Caco-2 (cell line): ENCODE measurements around the gene AMBRA1. TPM values are rescaled to one million over a fixed set of nuclear protein-coding genes. Genes with fewer than 3 reads are reported as not detected.

ENCODE experiments used
- BruUV-seq: library from RNA; stranded (reverse); fragments of 400-500 nt; replicated peaks from 2 replicates; lab custom pipeline; 2021; lab: Mats Ljungman, UMichigan
- CTCF ChIA-PET: fragments of 300-600 bp; sonication (Branson Sonifier 250); formaldehyde crosslinking; loops from one replicate; lab custom pipeline; 2022; ENCODE audit warnings: antibody characterized with exemption; lab: Charles Lee
- POLR2A ChIA-PET: fragments of 300-600 bp; sonication (Branson Sonifier 250); formaldehyde crosslinking; loops from one replicate; lab custom pipeline; 2022; ENCODE audit warnings: antibody characterized with exemption; lab: Charles Lee
- DNase-seq, 2 experiments: peaks; one replicate each; pipeline versions ENCODE4 v3.0.0 to v3.0.0-alpha.2; 2020 to 2022
- H3K27me3 ChIP-seq: replicated peaks from 2 replicates; pipeline ENCODE4 v1.6.0; 2011; ENCODE audit warnings: low read length; ENCODE audit not compliant: control insufficient read depth, insufficient read depth
- H3K36me3 ChIP-seq: 2 replicates; pipeline ENCODE4 v1.5.1; 2011; ENCODE audit warnings: low read length; ENCODE audit not compliant: control insufficient read depth, insufficient read depth
- H3K4me1 ChIP-seq: fragments of 250-450 bp; sonication (Bioruptor Pico); 2 replicates; pipeline ENCODE4 v1.5.1; 2020; ENCODE audit warnings: mild to moderate bottlenecking
- H3K4me3 ChIP-seq: 2 replicates; pipeline ENCODE4 v1.5.1; 2011; ENCODE audit warnings: low read depth, mild to moderate bottlenecking, control low read depth, low read length
- H3K9me3 ChIP-seq: fragments of 250-450 bp; sonication (Bioruptor Pico); 2 replicates; pipeline ENCODE4 v1.5.1; 2020; ENCODE audit warnings: mild to moderate bottlenecking, moderate library complexity
- H3K27ac Mint-ChIP-seq: one replicate; pipeline ENCODE4 v1.8.0; 2022; ENCODE audit warnings: mixed read lengths; ENCODE audit not compliant: unreplicated experiment
- H3K27me3 Mint-ChIP-seq: one replicate; pipeline ENCODE4 v1.8.0; 2022; ENCODE audit warnings: mixed read lengths; ENCODE audit not compliant: insufficient read depth, unreplicated experiment
- H3K36me3 Mint-ChIP-seq: one replicate; pipeline ENCODE4 v1.8.0; 2022; ENCODE audit warnings: mild to moderate bottlenecking, mixed read lengths; ENCODE audit not compliant: insufficient read depth, unreplicated experiment
- H3K4me1 Mint-ChIP-seq: one replicate; pipeline ENCODE4 v1.8.0; 2022; ENCODE audit warnings: low read depth, mixed read lengths; ENCODE audit not compliant: unreplicated experiment
- H3K4me3 Mint-ChIP-seq: one replicate; pipeline ENCODE4 v1.8.0; 2022; ENCODE audit warnings: mild to moderate bottlenecking, moderate library complexity, mixed read lengths; ENCODE audit not compliant: unreplicated experiment
- H3K9me3 Mint-ChIP-seq: one replicate; pipeline ENCODE4 v1.8.0; 2022; ENCODE audit warnings: mixed read lengths; ENCODE audit not compliant: unreplicated experiment
- intact Hi-C: fragments of 100-400 bp; cut with micrococcal nuclease; formaldehyde crosslinking; loops from one replicate; pipeline ENCODE4 v1.10.0; 2022; ENCODE audit not compliant: unreplicated experiment
- total RNA-seq: library from RNA; stranded (reverse); gene quantifications from 2 replicates; pipeline ENCODE4 v1.2.3, GENCODE V29; 2022
- TF ChIP-seq, protein P1 (sequence below), 2 experiments: fragments of 200-600 bp in 1 of 2; IDR thresholded peaks; 1 replicate in 1 of 2; 2 replicates in 1 of 2; pipeline versions ENCODE4 v1.5.1 to v1.8.0; 2011 to 2022; ENCODE audit warnings: antibody characterized with exemption in 1 of 2, control low read depth in 1 of 2, inconsistent platforms in 1 of 2, low read depth in 1 of 2, low read length in 1 of 2, mild to moderate bottlenecking in 1 of 2, moderate library complexity in 1 of 2; ENCODE audit not compliant: insufficient read depth in 1 of 2, severe bottlenecking in 1 of 2, unreplicated experiment in 1 of 2

AMBRA1 gene
- total RNA-seq, 1 experiment from 2014 or later, result 48.1 TPM

DNA sequence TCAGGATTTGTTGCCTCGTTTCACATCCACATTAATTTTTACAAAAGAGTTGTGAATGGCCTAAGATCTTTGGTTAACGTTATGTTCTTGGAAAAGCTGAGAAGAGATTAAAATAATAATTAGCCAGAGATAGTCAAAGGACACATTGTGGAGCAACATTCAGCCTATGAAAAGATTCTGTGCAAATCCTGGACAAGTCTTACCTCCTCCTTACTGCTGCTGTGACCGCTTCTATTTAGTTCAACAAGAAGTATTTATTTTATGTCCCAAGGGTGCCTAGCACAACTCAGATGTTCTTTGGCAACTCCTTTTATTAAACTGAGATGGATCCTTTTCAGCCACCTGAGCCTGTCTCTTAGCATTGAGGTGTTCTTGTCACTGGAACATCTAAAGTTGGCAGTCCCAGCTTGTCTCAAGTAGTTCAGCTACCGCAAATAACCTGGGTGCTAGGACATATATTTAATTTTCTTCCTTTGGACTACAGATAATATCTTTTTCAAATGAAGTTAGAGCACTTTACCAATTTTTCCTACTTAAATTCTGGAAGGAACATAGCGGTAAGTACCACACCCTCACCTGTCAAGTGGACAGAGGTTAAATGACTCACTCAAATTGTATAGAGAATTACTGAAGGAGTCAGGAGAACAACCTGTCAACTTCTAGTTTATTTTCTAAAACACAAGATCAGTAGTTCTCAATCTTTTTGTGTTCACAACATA, 121.7 kb downstream of the AMBRA1 start:
- DNase-seq, result no peak
- 0 out of 2 replicates have a peak, but pooled peaks cover 2% of the 10 kb centered on the region for H3K9me3 ChIP-seq
- H3K4me3 ChIP-seq, result no peak overlapping the region
- H3K4me1 ChIP-seq, result peaks cover 23% of the 10 kb centered on the region
- Mint-ChIP-seq H3K4me3 (peak overlapping the region; percentile 5), H3K27me3 (no peaks in the 10 kb centered on the region), H3K27ac (no peak overlapping the region), H3K9me3 (no peaks in the 10 kb centered on the region), H3K36me3 (peaks cover 25% of the 10 kb centered on the region), H3K4me1 (peaks cover 25% of the 10 kb centered on the region)
- no peaks in the 10 kb centered on the region for H3K27me3 ChIP-seq
- ChIA-PET POLR2A (no interaction called here), CTCF (interaction anchor here (0.6 to 1.3 kb wide), 2 partner anchors 82 to 135 kb away, joined by 3 read pairs; no protein-coding TSS in a partner anchor)
- intact Hi-C loops, result no loop called here
- no TSS peak for BruUV-seq
- no peaks in the 10 kb centered on the region for H3K36me3 ChIP-seq
- TF ChIP-seq, protein P1, sequence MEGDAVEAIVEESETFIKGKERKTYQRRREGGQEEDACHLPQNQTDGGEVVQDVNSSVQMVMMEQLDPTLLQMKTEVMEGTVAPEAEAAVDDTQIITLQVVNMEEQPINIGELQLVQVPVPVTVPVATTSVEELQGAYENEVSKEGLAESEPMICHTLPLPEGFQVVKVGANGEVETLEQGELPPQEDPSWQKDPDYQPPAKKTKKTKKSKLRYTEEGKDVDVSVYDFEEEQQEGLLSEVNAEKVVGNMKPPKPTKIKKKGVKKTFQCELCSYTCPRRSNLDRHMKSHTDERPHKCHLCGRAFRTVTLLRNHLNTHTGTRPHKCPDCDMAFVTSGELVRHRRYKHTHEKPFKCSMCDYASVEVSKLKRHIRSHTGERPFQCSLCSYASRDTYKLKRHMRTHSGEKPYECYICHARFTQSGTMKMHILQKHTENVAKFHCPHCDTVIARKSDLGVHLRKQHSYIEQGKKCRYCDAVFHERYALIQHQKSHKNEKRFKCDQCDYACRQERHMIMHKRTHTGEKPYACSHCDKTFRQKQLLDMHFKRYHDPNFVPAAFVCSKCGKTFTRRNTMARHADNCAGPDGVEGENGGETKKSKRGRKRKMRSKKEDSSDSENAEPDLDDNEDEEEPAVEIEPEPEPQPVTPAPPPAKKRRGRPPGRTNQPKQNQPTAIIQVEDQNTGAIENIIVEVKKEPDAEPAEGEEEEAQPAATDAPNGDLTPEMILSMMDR (IDR thresholded peaks at IDR 0.05; ENCODE audit: insufficient read depth in 1 of 2, low read depth in 1 of 2, low read length in 1 of 2, severe bottlenecking in 1 of 2, unreplicated experiment in 1 of 2), result no peak

DNA sequence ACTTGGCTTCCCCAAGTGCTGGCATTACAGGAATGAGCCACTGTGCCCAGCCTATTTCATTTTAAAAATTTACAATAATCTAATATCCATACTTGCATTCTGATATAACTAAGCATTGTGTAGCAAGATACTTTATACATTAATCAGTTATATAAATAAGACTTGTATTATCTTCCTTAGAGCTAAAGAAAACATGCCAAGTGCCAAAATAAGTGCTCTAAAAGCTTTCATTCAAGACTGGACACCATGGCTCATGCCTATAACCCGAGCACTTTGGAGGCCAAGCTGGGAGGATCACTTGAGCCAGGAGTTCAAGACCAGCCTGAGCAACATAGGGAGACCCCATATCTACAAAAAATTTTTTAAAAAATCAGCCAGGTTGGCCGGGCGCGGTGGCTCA, 123.9 kb downstream of the AMBRA1 start:
- Histone ChIP-seq H3K36me3 (no peaks in the 10 kb centered on the region), H3K4me3 (no peak overlapping the region), H3K9me3 (0 out of 2 replicates have a peak, but pooled peaks cover 2% of the 10 kb centered on the region), H3K4me1 (peaks cover 39% of the 10 kb centered on the region), H3K27me3 (no peaks in the 10 kb centered on the region)
- Mint-ChIP-seq H3K27ac (no peak overlapping the region), H3K4me1 (peaks cover 37% of the 10 kb centered on the region), H3K9me3 (no peaks in the 10 kb centered on the region), H3K27me3 (no peaks in the 10 kb centered on the region), H3K4me3 (no peak overlapping the region), H3K36me3 (peaks cover 38% of the 10 kb centered on the region)
- intact Hi-C loops, result no loop called here
- no peak for DNase-seq
- BruUV-seq, result no TSS peak
- POLR2A ChIA-PET, result no interaction called here
- CTCF ChIA-PET, result no interaction called here
- TF ChIP-seq, protein P1 (IDR thresholded peaks at IDR 0.05; ENCODE audit: insufficient read depth in 1 of 2, low read depth in 1 of 2, low read length in 1 of 2, severe bottlenecking in 1 of 2, unreplicated experiment in 1 of 2), result no peak

DNA sequence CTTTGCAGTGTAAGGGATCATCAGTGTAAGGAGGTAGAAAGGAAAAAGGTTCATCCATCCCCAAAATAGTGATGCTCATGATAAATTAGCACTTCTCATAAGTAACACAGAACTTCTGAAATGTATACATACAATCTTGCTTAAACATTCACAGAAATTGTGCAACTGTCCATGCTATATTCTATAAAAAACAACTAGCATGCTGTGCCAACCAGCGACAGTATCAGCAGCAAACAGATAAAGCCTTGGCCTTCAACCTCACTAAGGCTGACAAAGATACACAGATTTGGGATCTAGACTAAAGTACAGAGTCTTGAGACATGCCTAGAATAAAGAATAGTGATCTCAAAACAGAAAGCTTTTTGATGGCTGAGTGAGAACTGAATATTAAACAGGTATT, 128.1 kb downstream of the AMBRA1 start:
- Histone ChIP-seq H3K27me3 (no peaks in the 10 kb centered on the region), H3K36me3 (no peaks in the 10 kb centered on the region; the same call in 1 of the 2 replicates), H3K4me1 (peaks cover 25% of the 10 kb centered on the region), H3K9me3 (no peaks in the 10 kb centered on the region), H3K4me3 (no peak overlapping the region)
- Mint-ChIP-seq H3K4me3 (no peak overlapping the region), H3K4me1 (peaks cover 15% of the 10 kb centered on the region), H3K27me3 (no peaks in the 10 kb centered on the region), H3K36me3 (peaks cover 26% of the 10 kb centered on the region), H3K9me3 (no peaks in the 10 kb centered on the region), H3K27ac (no peak overlapping the region)
- ChIA-PET POLR2A (no interaction called here), CTCF (no interaction called here)
- intact Hi-C loops, result no loop called here
- BruUV-seq, result no TSS peak
- TF ChIP-seq, protein P1 (IDR thresholded peaks at IDR 0.05; ENCODE audit: insufficient read depth in 1 of 2, low read depth in 1 of 2, low read length in 1 of 2, severe bottlenecking in 1 of 2, unreplicated experiment in 1 of 2), result no peak
- no peak for DNase-seq
